GM12891 (cell line): Measurements from ENCODE around the gene JPH2.

Experiments used
- PAX5 ChIP-seq: IDR thresholded peaks from 2 replicates; pipeline ENCODE4 v1.6.1; 2011; ENCODE audit warnings: low read length, moderate library complexity, mild to moderate bottlenecking; ENCODE audit not compliant: insufficient read depth, severe bottlenecking
- POLR2A ChIP-seq: IDR thresholded peaks from 2 replicates; pipeline ENCODE4 v1.6.1; 2011; ENCODE audit warnings: low read depth, low read length, control low read depth
- POLR2AphosphoS5 ChIP-seq: IDR thresholded peaks from 2 replicates; pipeline ENCODE4 v1.6.1; 2011; ENCODE audit warnings: low read depth, low read length, control low read depth
- SPI1 ChIP-seq: IDR thresholded peaks from 2 replicates; pipeline ENCODE4 v1.6.1; 2011; ENCODE audit warnings: low read depth, low read length, control low read depth
- TAF1 ChIP-seq: IDR thresholded peaks from 2 replicates; pipeline ENCODE4 v1.6.1; 2011; ENCODE audit warnings: low read depth, low read length, control low read depth

DNA sequence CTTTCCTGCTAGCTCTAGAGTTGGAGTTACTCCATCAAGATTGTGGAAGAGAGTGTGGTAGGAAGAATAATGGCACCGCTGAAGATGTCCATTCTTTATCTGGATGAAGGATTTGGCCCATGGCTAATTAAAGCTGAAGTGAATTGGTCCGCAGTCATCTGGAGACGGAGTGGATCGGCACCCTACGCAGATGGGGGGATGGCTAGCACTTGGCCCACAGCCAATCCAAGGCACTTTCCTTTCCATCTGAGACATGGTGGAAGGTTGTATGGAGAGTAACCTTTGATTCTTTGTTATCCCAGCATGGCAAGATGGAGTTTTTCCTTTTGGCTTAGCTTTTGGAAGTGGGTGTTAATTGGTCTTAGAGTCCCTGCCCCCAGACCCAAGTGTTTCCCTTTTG, 88.3 kb downstream of the JPH2 start:
- TF ChIP-seq PAX5 (no peak), TAF1 (no peak), POLR2AphosphoS5 (no peak), POLR2A (no peak), SPI1 (no peak)
